ENCODE results near the gene DAPK1.

- TF ChIP-seq CTCF (IDR thresholded peaks at IDR 0.05) (no peak), POLR2A (IDR thresholded peaks at IDR 0.05) (no peak)
These were observed 203.8 kb downstream of the DAPK1 start for GRCh38 chr9:87701491-87701890.
